Kidney (tissue), 14 donors: Measurements from ENCODE around the gene TKTL1. TPM values are rescaled to one million over a fixed set of nuclear protein-coding genes. Genes with fewer than 3 reads are reported as not detected.
A peak's percentile ranks its signal among the peaks of the same experiment; 100 is the strongest.

Experiments
- DNase-seq, 5 donors: peaks; one replicate each; pipeline ENCODE4 v3.0.0-alpha.2; 2013 to 2020
- FAIRE-seq: peaks from 2 replicates; lab custom pipeline; 2012; peaks lifted over from hg19 to GRCh38; lab: Jason Lieb, UNC
- H3K27ac ChIP-seq, 2 donors: one replicate each; pipeline ENCODE4 v1.7.0; 2013; ENCODE audit warnings: low read depth in 2 of 2, low read length in 2 of 2, inconsistent platforms in 1 of 2
- H3K27me3 ChIP-seq: one replicate; pipeline ENCODE4 v1.7.1; 2013; ENCODE audit warnings: low read length, inconsistent platforms; ENCODE audit not compliant: control insufficient read depth, insufficient read depth
- H3K36me3 ChIP-seq, 3 donors: one replicate each; pipeline versions ENCODE4 v1.7.0 to v1.7.1; 2013; ENCODE audit warnings: low read length in 3 of 3, control low read depth in 1 of 3, inconsistent platforms in 1 of 3; ENCODE audit not compliant: insufficient read depth in 3 of 3, control insufficient read depth in 2 of 3
- H3K4me1 ChIP-seq, 3 donors: one replicate each; pipeline versions ENCODE4 v1.7.0 to v1.7.1; 2013; ENCODE audit warnings: low read length in 3 of 3, inconsistent platforms in 1 of 3, low read depth in 1 of 3; ENCODE audit not compliant: control insufficient read depth in 2 of 3, insufficient read depth in 2 of 3
- H3K4me3 ChIP-seq, 3 donors: one replicate each; pipeline versions ENCODE4 v1.7.0 to v1.8.1; 2013; ENCODE audit warnings: low read length in 3 of 3, control low read depth in 1 of 3, inconsistent platforms in 1 of 3
- H3K9ac ChIP-seq, 3 donors: one replicate each; pipeline versions ENCODE4 v1.7.0 to v1.7.1; 2013; ENCODE audit warnings: low read length in 3 of 3, control low read depth in 1 of 3, inconsistent platforms in 1 of 3
- H3K9me3 ChIP-seq, 3 donors: one replicate each; pipeline versions ENCODE4 v1.7.0 to v1.7.1; 2013; ENCODE audit warnings: low read length in 3 of 3, control low read depth in 1 of 3, inconsistent platforms in 1 of 3; ENCODE audit not compliant: control insufficient read depth in 2 of 3, insufficient read depth in 1 of 3
- intact Hi-C: fragments of 100-400 bp; cut with DNase I; formaldehyde crosslinking; loops from one replicate; pipeline ENCODE4 v1.11.1; 2022
- polyA plus RNA-seq: library from polyadenylated mRNA; stranded (reverse); fragments of 350-450 nt; fragmentation: Illumina TruSeq; extraction: RNeasy Lipid Tissue Mini Kit (QIAGEN cat#74804); gene quantifications from one replicate; pipeline ENCODE4 v1.2.3, GENCODE V29; 2014; ENCODE audit warnings: low read depth, low replicate concordance; ENCODE audit not compliant: insufficient read depth
- total RNA-seq: library from RNA; stranded (reverse); fragmentation: NEBNext Ultra II Directional; extraction: Animal tissue kit (Norgen Biotek cat#: 25700); gene quantifications from one replicate; pipeline ENCODE4 v1.2.1, GENCODE V29; 2021
- TF ChIP-seq, protein P1 (sequence below): IDR thresholded peaks from 3 replicates; pipeline ENCODE4 v1.5.1; 2012; ENCODE audit warnings: mild to moderate bottlenecking, moderate library complexity, borderline replicate concordance; ENCODE audit not compliant: insufficient read depth; ENCODE audit errors: extremely low read depth
- donor health status: control.
- donor health status: control.
- donor health status: control.
- donor health status: control.
- donor health status: control.
- donor health status: DM: yes; HTN: yes; CAD: no.
- donor health status: Normal renal cell carcinoma (clear cell type).

Gene TKTL1
- total and polyA plus RNA-seq, 2 donors from 2014 or later, result 0.30 to 0.38 TPM

DNA sequence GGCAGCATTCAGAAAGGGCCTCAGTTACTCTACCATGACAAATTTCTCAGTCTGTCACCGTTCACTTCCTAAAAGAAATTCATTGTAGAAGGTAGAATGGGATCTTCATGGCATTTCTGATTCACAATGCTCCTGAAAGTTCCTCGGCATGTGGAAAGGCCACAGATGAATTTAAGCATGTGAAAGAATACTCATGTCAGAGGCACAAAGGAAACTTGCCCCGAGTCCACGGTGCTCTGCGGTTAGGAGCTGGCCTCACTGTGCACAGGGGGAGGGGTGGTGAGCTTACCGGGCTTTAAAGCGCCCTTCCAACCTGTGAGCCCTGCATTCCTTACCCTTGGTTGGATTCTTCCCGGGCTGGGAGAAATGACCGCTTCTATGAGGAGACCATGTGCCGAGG lies 9.3 kb downstream of the TKTL1 start:
- Histone ChIP-seq H3K36me3 (no peaks in the 10 kb centered on the region), H3K9ac (no peak overlapping the region), H3K9me3 (no peaks in the 10 kb centered on the region), H3K4me3 (no peak overlapping the region), H3K4me1 (no peaks in the 10 kb centered on the region), H3K27me3 (no peaks in the 10 kb centered on the region), H3K27ac (no peak overlapping the region)
- no peak for FAIRE-seq
- intact Hi-C loops, result no loop called here
- peak in 2 of 5 donors; percentile 34 to 36 for DNase-seq
- TF ChIP-seq, protein P1, sequence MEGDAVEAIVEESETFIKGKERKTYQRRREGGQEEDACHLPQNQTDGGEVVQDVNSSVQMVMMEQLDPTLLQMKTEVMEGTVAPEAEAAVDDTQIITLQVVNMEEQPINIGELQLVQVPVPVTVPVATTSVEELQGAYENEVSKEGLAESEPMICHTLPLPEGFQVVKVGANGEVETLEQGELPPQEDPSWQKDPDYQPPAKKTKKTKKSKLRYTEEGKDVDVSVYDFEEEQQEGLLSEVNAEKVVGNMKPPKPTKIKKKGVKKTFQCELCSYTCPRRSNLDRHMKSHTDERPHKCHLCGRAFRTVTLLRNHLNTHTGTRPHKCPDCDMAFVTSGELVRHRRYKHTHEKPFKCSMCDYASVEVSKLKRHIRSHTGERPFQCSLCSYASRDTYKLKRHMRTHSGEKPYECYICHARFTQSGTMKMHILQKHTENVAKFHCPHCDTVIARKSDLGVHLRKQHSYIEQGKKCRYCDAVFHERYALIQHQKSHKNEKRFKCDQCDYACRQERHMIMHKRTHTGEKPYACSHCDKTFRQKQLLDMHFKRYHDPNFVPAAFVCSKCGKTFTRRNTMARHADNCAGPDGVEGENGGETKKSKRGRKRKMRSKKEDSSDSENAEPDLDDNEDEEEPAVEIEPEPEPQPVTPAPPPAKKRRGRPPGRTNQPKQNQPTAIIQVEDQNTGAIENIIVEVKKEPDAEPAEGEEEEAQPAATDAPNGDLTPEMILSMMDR, result no peak

- DNase-seq (no peak), FAIRE-seq (no peak)
Observed at GRCh38 chrX:154305541-154306205, 10.1 kb downstream of the TKTL1 start.

DNA sequence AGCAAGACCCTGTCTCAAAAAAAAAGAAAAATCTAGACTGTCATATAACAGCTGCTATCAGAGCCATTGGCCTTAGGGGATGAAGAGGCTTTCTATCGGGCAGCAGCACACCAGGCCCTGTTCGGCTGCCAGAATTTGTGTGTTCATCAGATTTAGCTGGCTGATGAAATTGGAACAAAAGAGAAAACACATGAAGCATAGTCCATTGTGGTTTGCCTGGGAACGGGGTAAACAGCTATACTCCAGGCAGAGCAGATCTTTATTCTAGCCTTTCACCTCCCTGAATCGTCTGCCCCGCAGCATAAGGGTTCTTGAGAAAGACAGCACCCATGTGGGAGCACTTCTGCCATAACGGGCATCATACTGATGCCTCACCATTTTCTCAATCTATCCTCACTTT lies 11.6 kb downstream of the TKTL1 start:
- no peak overlapping the region for H3K9ac ChIP-seq
- no peaks in the 10 kb centered on the region for H3K9me3 ChIP-seq
- H3K27ac ChIP-seq, result no peak overlapping the region
- no peak for FAIRE-seq
- H3K4me3 ChIP-seq, result no peak overlapping the region
- no peaks in the 10 kb centered on the region for H3K36me3 ChIP-seq
- intact Hi-C loops, result no loop called here
- TF ChIP-seq, protein P1, result no peak
- H3K27me3 ChIP-seq, result no peaks in the 10 kb centered on the region
- no peaks in the 10 kb centered on the region for H3K4me1 ChIP-seq
- DNase-seq, result no peak

More at GRCh38 chrX:154305541-154306205, 10.1 kb downstream of the TKTL1 start:
- no peaks in the 10 kb centered on the region for H3K36me3 ChIP-seq
- TF ChIP-seq, protein P1, result no peak
- no peaks in the 10 kb centered on the region for H3K27me3 ChIP-seq
- no peak overlapping the region for H3K27ac ChIP-seq
- no peak overlapping the region for H3K4me3 ChIP-seq
- intact Hi-C loops, result no loop called here
- H3K9ac ChIP-seq, result no peak overlapping the region
- no peaks in the 10 kb centered on the region for H3K4me1 ChIP-seq
- no peaks in the 10 kb centered on the region for H3K9me3 ChIP-seq
